Adrenal gland (tissue), 12 donors: ENCODE results near the gene OPRM1. TPM values are rescaled to one million over a fixed set of nuclear protein-coding genes. Genes with fewer than 3 reads are reported as not detected.

Experiments used
- DNase-seq, 7 donors: peaks; one replicate each; pipeline ENCODE4 v3.0.0-alpha.2; 2019 to 2020
- H3K27ac ChIP-seq, 5 donors: fragments of 200-600 bp; sonication (generic) in 4 of 5; 1 replicate in 3 of 5; 2 replicates in 2 of 5; pipeline versions ENCODE4 v1.5.1 to v1.8.0; 2016 to 2020; ENCODE audit warnings: mild to moderate bottlenecking in 1 of 5
- H3K27me3 ChIP-seq: fragments of 200-600 bp; 2 replicates; pipeline ENCODE4 v1.8.0; 2021
- H3K36me3 ChIP-seq, 2 donors: fragments of 200-600 bp; replicated peaks in 1 of 2; 1 replicate in 1 of 2; 2 replicates in 1 of 2; pipeline versions ENCODE4 v1.5.1 to v1.8.0; 2018 to 2022
- H3K4me1 ChIP-seq, 2 donors: fragments of 200-600 bp; replicated peaks in 1 of 2; 1 replicate in 1 of 2; 2 replicates in 1 of 2; pipeline versions ENCODE4 v1.5.1 to v1.8.0; 2018 to 2021
- H3K4me3 ChIP-seq, 4 donors: fragments of 200-600 bp; sonication (generic) in 3 of 4; one replicate each; pipeline ENCODE4 v1.5.1; 2016 to 2018
- H3K9me3 ChIP-seq, 3 donors: fragments of 200-600 bp; sonication (generic) in 1 of 3; replicated peaks in 1 of 3; 1 replicate in 2 of 3; 2 replicates in 1 of 3; pipeline versions ENCODE4 v1.5.1 to v1.8.0; 2016 to 2021
- CTCF ChIP-seq, 6 experiments: fragments of 450-650 bp in 4 of 6; fragments of 200-600 bp in 2 of 6; sonication (generic) in 1 of 6; IDR thresholded peaks; 1 replicate in 5 of 6; 2 replicates in 1 of 6; pipeline versions ENCODE4 v1.5.1 to v1.8.0; 2016 to 2021; ENCODE audit warnings: antibody characterized with exemption in 6 of 6, mild to moderate bottlenecking in 2 of 6, moderate library complexity in 1 of 6
- POLR2A ChIP-seq, 2 donors: fragments of 450-650 bp; IDR thresholded peaks; one replicate each; pipeline ENCODE4 v1.6.1; 2017; ENCODE audit warnings: antibody characterized with exemption in 2 of 2, mild to moderate bottlenecking in 2 of 2, moderate library complexity in 1 of 2
- WGBS, 4 donors: extraction: QIAGEN DNeasy Blood & Tissue Kit in 2 of 4; methylation state at CpG; one replicate each; pipeline versions ENCODE4 v1.1.5 to v1.1.7; 2013 to 2017; 5-methylcytosine and 5-hydroxymethylcytosine counted together
- intact Hi-C, 2 donors: fragments of 100-400 bp; cut with DNase I; formaldehyde crosslinking; loops; one replicate each; pipeline versions ENCODE4 v1.14.1 to v1.15.0; 2022 to 2023
- polyA plus RNA-seq, 3 donors: library from polyadenylated mRNA; stranded (reverse); fragments of 200-250 nt in 2 of 3; fragments of 350-450 nt in 1 of 3; fragmentation: Illumina TruSeq in 1 of 3; extraction: RNeasy Lipid Tissue Mini Kit (QIAGEN cat#74804) in 1 of 3; gene quantifications; one replicate each; pipeline ENCODE4 v1.2.3, GENCODE V29; 2013 to 2014
- total RNA-seq, 9 donors: library from RNA; depleted of rRNA in 4 of 9; stranded (reverse); fragments of >200 nt in 4 of 9; fragments of 120-200 nt in 1 of 9; fragmentation: NEBNext Ultra II Directional in 1 of 9; extraction: Animal tissue kit (Norgen Biotek cat#: 25700) in 1 of 9; gene quantifications; one replicate each; pipeline versions ENCODE4 v1.1.0 to v1.2.4, GENCODE V29; 2013 to 2023
- donor health status: healthy with polysubstance abuse.
- donor health status: Bipolar disorder and iron deficiency.
- donor health status: DM: yes; HTN: yes; CAD: no.
- donor health status: DM: no; HTN: no; CAD: no.
- donor health status: DM: no; HTN: no; CAD: no.
- donor health status: DM: yes; HTN: yes; CAD: no.

The OPRM1 gene
- total and polyA plus RNA-seq, 12 donors = 0.19 to 3.5 (median 1.0) TPM; not detected in 4

GRCh38 chr6:153997221-153997620, 41.8 kb upstream of the OPRM1 start:
- WGBS, 4 donors = 19 to 34% (median 27%) methylated on average over 3 of the region's 3 CpGs
- no peak for DNase-seq
- no peaks in the 10 kb centered on the region for H3K36me3 ChIP-seq
- H3K27ac ChIP-seq = no peak overlapping the region
- H3K4me3 ChIP-seq = no peak overlapping the region
- TF ChIP-seq CTCF (IDR thresholded peaks at IDR 0.05) (no peak), POLR2A (IDR thresholded peaks at IDR 0.05) (no peak)
- no peaks in the 10 kb centered on the region for H3K9me3 ChIP-seq
- no peaks in the 10 kb centered on the region for H3K27me3 ChIP-seq
- H3K4me1 ChIP-seq = no peaks in the 10 kb centered on the region
- intact Hi-C loops = no loop called here

DNA sequence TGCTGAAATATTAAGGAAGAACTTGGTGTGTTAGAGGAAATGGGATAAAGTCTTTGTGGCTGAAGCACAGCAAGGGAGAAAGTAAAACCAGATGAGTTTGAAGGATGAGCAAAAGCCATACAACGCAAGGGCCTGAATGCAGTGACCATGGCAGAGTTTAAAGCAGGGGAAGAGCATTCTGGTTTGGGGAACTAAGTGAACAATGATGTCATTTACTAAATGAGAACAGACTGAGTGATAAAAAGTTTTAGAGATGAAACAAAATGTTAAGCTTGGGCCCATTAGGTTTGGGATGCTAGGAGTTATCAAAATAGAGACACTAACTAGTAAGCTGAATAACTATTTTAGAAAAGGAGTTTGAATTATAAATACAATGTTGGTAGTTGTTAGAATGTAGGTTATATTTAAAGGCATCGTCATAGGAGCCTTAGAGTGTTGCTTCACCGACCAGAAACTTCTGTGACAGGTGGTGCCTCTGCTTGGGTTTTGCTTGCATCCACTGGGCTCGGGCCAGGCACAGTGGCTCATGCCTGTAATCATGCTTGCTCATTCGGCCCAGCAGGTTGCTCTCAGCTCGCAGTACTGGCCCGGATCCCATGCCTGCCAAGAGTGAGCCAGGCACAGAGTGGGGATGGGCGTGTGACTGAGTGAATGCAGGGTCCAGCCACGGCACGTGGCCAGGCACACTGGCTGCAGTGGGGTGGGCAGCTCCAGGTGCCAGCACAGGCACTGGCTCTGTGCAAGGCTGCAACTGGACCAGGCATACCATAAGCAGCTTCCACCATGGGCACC, 37.4 kb upstream of the OPRM1 start:
- H3K36me3 ChIP-seq = no peaks in the 10 kb centered on the region
- intact Hi-C loops = no loop called here

DNA sequence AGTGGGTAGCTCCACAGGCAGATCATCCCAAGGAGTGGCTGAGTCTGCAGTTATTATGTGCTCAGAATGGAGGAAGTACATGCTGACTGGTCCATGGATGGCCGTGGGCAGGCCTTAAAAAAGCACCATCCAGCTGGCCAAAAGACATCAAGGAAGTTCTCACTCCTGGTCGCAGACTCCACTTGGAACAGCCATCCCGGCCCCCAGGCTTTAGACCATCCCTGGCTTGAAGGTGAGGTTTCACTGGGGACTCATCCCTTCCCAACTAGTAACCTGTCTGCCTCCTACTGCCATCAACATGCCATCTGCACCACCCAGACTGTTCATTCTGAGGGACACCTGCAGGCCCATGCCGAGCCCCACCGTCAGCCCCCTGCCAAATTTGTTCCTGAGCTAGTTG, 36.1 kb upstream of the OPRM1 start:
- H3K9me3 ChIP-seq = no peaks in the 10 kb centered on the region
- no peak overlapping the region for H3K4me3 ChIP-seq
- no peak for TF ChIP-seq POLR2A (IDR thresholded peaks at IDR 0.05)
- TF ChIP-seq CTCF (IDR thresholded peaks at IDR 0.05) = no peak
- H3K36me3 ChIP-seq = no peaks in the 10 kb centered on the region
- no peak for DNase-seq
- WGBS, 4 donors = 78 to 83% (median 82%) methylated on average over 4 to 5 of the region's 5 CpGs
- H3K27ac ChIP-seq = no peak overlapping the region
- H3K4me1 ChIP-seq = no peaks in the 10 kb centered on the region
- intact Hi-C loops = no loop called here
- no peaks in the 10 kb centered on the region for H3K27me3 ChIP-seq

More for the DNA sequence above, 37.4 kb upstream of the OPRM1 start:
- H3K27me3 ChIP-seq = no peaks in the 10 kb centered on the region
- H3K4me1 ChIP-seq = no peaks in the 10 kb centered on the region
- 78 to 85% (median 79%) methylated on average over 9 to 10 of the region's 10 CpGs for WGBS, 4 donors
- DNase-seq = no peak
- H3K4me3 ChIP-seq = no peak overlapping the region
- H3K27ac ChIP-seq = no peak overlapping the region
- H3K9me3 ChIP-seq = no peaks in the 10 kb centered on the region
- TF ChIP-seq CTCF (IDR thresholded peaks at IDR 0.05) (no peak), POLR2A (IDR thresholded peaks at IDR 0.05) (no peak)

GRCh38 chr6:154010371-154010770, 28.7 kb upstream of the OPRM1 start:
- TF ChIP-seq POLR2A (IDR thresholded peaks at IDR 0.05) = no peak
- no peak for TF ChIP-seq CTCF (IDR thresholded peaks at IDR 0.05)
- H3K36me3 ChIP-seq = no peaks in the 10 kb centered on the region
- no peaks in the 10 kb centered on the region for H3K9me3 ChIP-seq
- no peaks in the 10 kb centered on the region for H3K4me1 ChIP-seq
- DNase-seq = no peak
- no peaks in the 10 kb centered on the region for H3K27me3 ChIP-seq
- no peak overlapping the region for H3K27ac ChIP-seq
- no peak overlapping the region for H3K4me3 ChIP-seq
- 31 to 66% (median 35%) methylated on average over 1 of the region's 1 CpG for WGBS, 4 donors
- intact Hi-C loops = no loop called here
